K562 treated with DMSO at 1 percent for 4 hours (cell line): ENCODE results near the gene EMB. TPM values are rescaled to one million over a fixed set of nuclear protein-coding genes. Genes with fewer than 3 reads are reported as not detected.

ENCODE experiments used
- total RNA-seq: library from RNA; unstranded; fragments of 300-600 nt; gene quantifications from 2 replicates; pipeline ENCODE4 v1.2.3, GENCODE V29; 2022; ENCODE audit not compliant: insufficient read depth

Gene EMB, protein sequence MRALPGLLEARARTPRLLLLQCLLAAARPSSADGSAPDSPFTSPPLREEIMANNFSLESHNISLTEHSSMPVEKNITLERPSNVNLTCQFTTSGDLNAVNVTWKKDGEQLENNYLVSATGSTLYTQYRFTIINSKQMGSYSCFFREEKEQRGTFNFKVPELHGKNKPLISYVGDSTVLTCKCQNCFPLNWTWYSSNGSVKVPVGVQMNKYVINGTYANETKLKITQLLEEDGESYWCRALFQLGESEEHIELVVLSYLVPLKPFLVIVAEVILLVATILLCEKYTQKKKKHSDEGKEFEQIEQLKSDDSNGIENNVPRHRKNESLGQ
- not detected in 2 replicates for total RNA-seq

DNA sequence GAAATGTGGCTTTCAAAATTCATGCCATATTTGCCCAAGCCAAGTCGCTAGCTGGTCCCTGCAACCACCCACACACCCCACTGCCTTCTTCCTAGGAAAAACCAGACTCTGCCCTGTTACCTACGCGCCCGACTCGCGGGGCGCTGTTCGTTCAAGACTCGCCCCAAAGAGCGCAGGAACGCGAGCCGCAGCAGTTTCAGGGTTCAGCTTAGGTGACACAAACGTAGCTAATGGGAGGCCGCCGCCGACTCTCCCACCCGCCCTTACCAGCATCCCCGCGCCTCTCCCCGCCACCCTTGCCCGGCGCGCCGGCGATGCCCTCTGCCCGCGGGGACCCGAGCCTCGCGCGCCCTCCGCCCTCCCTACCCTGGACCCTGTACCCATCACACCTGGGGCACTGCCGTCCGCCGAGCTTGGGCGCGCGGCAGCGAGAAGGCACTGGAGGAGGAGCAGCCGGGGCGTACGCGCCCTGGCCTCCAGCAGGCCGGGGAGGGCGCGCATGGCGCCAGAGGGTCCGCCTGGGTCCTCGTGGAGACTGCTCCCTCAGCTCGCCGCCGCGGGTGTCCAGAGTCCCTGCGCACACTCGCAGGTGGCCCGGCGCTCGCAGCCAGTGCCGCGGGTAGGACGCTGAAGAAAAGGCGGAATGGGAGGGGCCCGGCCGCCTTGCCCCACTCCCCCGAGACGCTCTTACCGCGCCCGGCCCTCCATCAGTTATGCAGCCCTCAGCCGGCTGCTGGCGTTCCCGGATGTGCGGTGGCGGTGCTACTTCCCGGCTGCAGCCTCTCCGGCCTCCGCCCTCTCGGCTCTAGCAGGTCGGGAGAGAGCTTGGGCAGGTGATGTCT lies at the start of gene EMB:
TSS of gene EMB (minus strand) at position 638 of the 842 bp plus-strand sequence. CDS start at position 501, 137 bp downstream.

Other genes with a start within 250 kb of the EMB start
- gene PARP8, start 225.3 kb upstream of the EMB start, total RNA-seq: not detected in 2 replicates